ENCODE measurements around the gene ANXA5. TPM values are rescaled to one million over a fixed set of nuclear protein-coding genes. Genes with fewer than 3 reads are reported as not detected.

ANXA5 gene
- total RNA-seq (10 to 100 TPM; 70.7 to 77.0 TPM), polyA plus RNA-seq (100 to 1,000 TPM; 202 to 316 TPM)

DNA sequence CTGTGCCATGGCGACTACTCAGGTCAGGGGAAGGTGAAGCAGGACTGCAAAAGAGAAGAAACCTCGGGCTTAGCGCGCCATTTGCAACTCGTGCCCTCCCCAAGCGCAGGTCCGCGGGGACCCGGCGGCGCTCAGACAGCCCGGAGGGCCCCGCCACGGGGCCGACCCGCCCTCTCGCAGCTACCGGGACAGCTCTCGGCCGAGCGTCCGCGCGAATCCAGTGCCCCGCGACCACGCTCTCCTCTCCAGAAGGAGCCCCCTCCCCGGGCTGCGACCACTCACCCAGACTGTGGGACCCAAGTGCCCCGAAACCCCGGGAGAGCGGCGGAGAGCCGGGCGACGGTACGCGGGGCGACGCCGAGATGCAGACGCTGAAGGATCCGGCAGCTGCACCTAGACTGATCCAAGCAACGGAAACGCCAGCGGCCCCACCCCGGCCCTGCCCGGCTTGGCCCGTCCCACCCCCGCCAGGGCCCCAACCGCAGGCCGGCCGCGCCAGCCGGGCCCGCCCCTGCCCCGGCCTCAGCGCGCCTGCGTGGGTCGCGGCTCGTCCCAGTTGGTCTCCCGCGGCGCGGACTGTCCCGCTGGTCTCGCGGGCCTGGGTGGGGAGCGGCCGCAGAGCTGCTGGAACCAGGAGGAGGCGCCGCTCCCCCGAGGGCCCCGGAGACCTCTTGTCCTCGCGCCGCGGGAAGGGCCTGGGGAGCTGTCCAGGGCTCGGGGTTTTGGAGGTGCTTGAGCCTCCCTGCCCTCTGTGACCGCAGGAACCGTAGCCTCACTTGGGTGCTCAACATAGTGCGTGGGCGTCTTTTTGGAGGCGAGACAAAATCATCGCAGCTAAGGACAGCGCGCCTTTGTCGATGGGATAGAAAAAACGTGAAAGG lies at the start of gene ANXA5:
Gene ANXA5 (minus strand): TSS at position 400 of the 881 bp plus-strand sequence. CDS start 391 bp downstream, at position 9.
- Mint-ChIP-seq H3K27me3 (peaks cover 0 to 1% of the 10 kb centered on the region in 2 donors), H3K4me1 (peaks cover 29 to 37% (median 31%) of the 10 kb centered on the region in 4 donors), H3K4me3 (peak within 1 kb of the TSS; percentile 97 to 100 (median 99)), H3K36me3 (peaks cover 0 to 11% of the 10 kb centered on the region in 2 donors), H3K27ac (peak within 1 kb of the TSS; percentile 89 to 99 (median 96)), H3K9me3 (no peaks in the 10 kb centered on the region)
- ChIA-PET CTCF (ENCODE audit: partially characterized antibody) (interaction anchor here (0.7 to 1.1 kb wide), 3 partner anchors 28 to 105 kb away, joined by 3 read pairs; no protein-coding TSS in a partner anchor), POLR2A (ENCODE audit: partially characterized antibody) (interaction anchor here (1.0 to 1.9 kb wide), 7 partner anchors 11 to 1036 kb away, joined by 3 to 15 read pairs (median 5); partner anchors contain the start of genes BBS12 and EXOSC9)
- no peaks in the 10 kb centered on the region for H3K9me3 ChIP-seq (ENCODE audit: control insufficient read depth in 1 of 2, low read length in 2 of 2)
- intact Hi-C loops (cut with micrococcal nuclease): loop anchor here (1.0 to 5.0 kb wide), 3 partner anchors 29 to 125 kb away; partner anchors contain the start of genes CCNA2 and EXOSC9
- no peaks in the 10 kb centered on the region for H3K36me3 ChIP-seq (ENCODE audit: insufficient read depth, low read length)
- peaks cover 21% of the 10 kb centered on the region for H3K4me1 ChIP-seq (ENCODE audit: insufficient read depth, low read length)
- peak within 1 kb of the TSS; percentile 78 to 80 for H3K4me3 ChIP-seq (ENCODE audit: low read length in 2 of 2)
- peak within 1 kb of the TSS; percentile 55 for H3K27ac ChIP-seq (ENCODE audit: low read depth, low read length)
- no peaks in the 10 kb centered on the region for H3K27me3 ChIP-seq (ENCODE audit: insufficient read depth, low read length)
- DNase-seq: peak; percentile 62 to 72 (median 70)

DNA sequence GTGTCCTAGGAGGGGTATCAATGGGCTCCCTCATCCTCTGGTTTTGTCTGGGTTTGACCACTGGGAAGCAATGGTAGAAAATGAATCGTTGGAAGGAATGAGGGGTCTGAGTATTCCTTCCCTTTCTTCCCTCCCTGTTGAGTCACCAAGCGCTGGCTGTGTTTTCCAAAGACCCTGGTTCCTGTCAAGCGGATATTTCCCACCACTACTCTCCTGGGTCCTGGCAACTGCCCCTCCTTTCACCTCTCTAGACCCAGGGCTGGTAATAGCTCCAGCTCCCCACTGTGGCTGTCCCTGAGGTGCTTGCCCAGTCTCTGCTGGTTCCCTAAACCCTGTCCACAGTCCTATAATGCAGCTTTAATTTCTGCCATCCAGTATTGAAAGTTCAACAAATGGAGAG lies 46.0 kb upstream of the ANXA5 start:
- ChIA-PET POLR2A (ENCODE audit: partially characterized antibody) (no interaction called here), CTCF (ENCODE audit: partially characterized antibody) (interaction anchor here (0.8 kb wide), 1 partner anchor 11 kb away, joined by 3 read pairs; no protein-coding TSS in a partner anchor)
- Histone ChIP-seq H3K36me3 (ENCODE audit: insufficient read depth, low read length) (no peaks in the 10 kb centered on the region), H3K27ac (ENCODE audit: low read depth, low read length) (no peak overlapping the region), H3K4me1 (ENCODE audit: insufficient read depth, low read length) (no peaks in the 10 kb centered on the region), H3K9me3 (ENCODE audit: control insufficient read depth in 1 of 2, low read length in 2 of 2) (no peaks in the 10 kb centered on the region), H3K4me3 (ENCODE audit: low read length in 2 of 2) (no peak overlapping the region), H3K27me3 (ENCODE audit: insufficient read depth, low read length) (no peaks in the 10 kb centered on the region)
- H3K9me3 Mint-ChIP-seq: peaks cover 0 to 8% (median 0%) of the 10 kb centered on the region in 8 donors
- H3K27ac Mint-ChIP-seq: peak overlapping the region in 1 of 7 donors; percentile 13
- H3K4me1 Mint-ChIP-seq: no peaks in the 10 kb centered on the region
- intact Hi-C loops (cut with micrococcal nuclease): no loop called here
- peaks cover 0 to 1% of the 10 kb centered on the region in 2 donors for H3K27me3 Mint-ChIP-seq
- no peak overlapping the region for H3K4me3 Mint-ChIP-seq
- no peaks in the 10 kb centered on the region for H3K36me3 Mint-ChIP-seq
- DNase-seq: no peak

DNA sequence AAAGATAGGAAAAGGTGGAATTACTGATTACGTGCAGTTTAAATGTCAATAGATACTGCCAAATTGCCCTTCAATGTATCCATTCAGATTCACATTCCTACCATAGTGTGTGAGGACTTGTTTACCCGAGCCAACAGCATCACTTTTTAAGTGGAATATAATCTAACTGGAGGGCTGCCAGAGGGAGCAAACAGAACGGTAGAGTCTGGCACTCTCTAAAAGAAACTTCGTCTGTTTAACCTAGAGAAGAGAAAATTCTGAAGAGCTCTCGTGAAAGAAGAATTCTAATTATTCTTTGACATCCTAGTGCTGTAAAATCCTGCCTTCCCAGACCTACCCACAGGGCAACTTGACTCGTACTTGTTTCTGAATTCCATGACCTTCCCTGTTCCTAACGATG lies 45.0 kb upstream of the ANXA5 start:
- Mint-ChIP-seq H3K27me3 (peaks cover 1 to 2% of the 10 kb centered on the region in 2 donors), H3K4me3 (no peak overlapping the region), H3K9me3 (peaks cover 0 to 8% (median 0%) of the 10 kb centered on the region in 8 donors), H3K27ac (no peak overlapping the region), H3K36me3 (no peaks in the 10 kb centered on the region), H3K4me1 (no peaks in the 10 kb centered on the region)
- H3K9me3 ChIP-seq (ENCODE audit: control insufficient read depth in 1 of 2, low read length in 2 of 2): no peaks in the 10 kb centered on the region
- H3K4me1 ChIP-seq (ENCODE audit: insufficient read depth, low read length): no peaks in the 10 kb centered on the region
- no peak overlapping the region for H3K4me3 ChIP-seq (ENCODE audit: low read length in 2 of 2)
- ChIA-PET POLR2A (ENCODE audit: partially characterized antibody) (no interaction called here), CTCF (ENCODE audit: partially characterized antibody) (interaction anchor here (0.7 to 0.8 kb wide), 2 partner anchors 10 to 17 kb away, joined by 3 read pairs; no protein-coding TSS in a partner anchor)
- H3K36me3 ChIP-seq (ENCODE audit: insufficient read depth, low read length): no peaks in the 10 kb centered on the region
- no peaks in the 10 kb centered on the region for H3K27me3 ChIP-seq (ENCODE audit: insufficient read depth, low read length)
- H3K27ac ChIP-seq (ENCODE audit: low read depth, low read length): no peak overlapping the region
- intact Hi-C loops (cut with micrococcal nuclease): no loop called here
- DNase-seq: no peak

DNA sequence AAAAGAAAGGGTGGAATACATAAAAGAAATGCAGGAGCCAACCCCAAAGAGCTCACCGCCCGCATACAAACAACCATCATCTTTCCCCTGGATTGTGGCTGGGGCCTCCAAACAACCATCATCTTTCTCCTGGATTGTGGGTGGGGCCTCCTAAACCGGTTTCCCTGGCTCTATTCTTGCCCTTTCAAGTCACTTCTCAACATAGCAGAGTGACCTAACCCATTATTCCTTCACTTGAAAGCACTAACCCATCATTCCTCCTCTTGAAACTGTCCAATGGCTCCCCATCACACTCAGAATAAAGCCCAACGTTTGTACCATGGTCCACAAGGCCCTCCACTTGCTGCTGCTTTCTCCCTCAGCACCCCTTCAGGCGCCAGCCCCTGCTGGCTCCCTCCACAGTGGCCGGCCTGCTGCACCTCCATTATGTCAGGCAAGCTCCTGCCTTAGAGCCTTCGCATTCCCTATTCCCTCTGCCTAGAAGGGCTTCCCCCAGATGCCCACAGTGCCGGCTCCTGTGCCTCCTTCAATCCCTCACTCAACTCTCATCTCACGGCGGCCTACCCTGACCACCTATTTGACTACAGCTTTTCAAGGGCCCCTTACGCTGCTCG lies 44.1 kb upstream of the ANXA5 start:
- H3K27me3 ChIP-seq (ENCODE audit: insufficient read depth, low read length): no peaks in the 10 kb centered on the region
- CTCF ChIA-PET (ENCODE audit: partially characterized antibody): interaction anchor here (0.7 kb wide), 1 partner anchor 16 kb away, joined by 3 read pairs; no protein-coding TSS in a partner anchor
- Mint-ChIP-seq H3K4me3 (no peak overlapping the region), H3K9me3 (peaks cover 0 to 5% (median 0%) of the 10 kb centered on the region in 8 donors), H3K27me3 (peaks cover 1 to 2% of the 10 kb centered on the region in 2 donors), H3K36me3 (no peaks in the 10 kb centered on the region), H3K4me1 (no peaks in the 10 kb centered on the region), H3K27ac (no peak overlapping the region)
- no peaks in the 10 kb centered on the region for H3K36me3 ChIP-seq (ENCODE audit: insufficient read depth, low read length)
- DNase-seq: no peak
- no peaks in the 10 kb centered on the region for H3K9me3 ChIP-seq (ENCODE audit: control insufficient read depth in 1 of 2, low read length in 2 of 2)
- POLR2A ChIA-PET (ENCODE audit: partially characterized antibody): no interaction called here
- intact Hi-C loops (cut with micrococcal nuclease): no loop called here
- no peak overlapping the region for H3K4me3 ChIP-seq (ENCODE audit: low read length in 2 of 2)
- H3K27ac ChIP-seq (ENCODE audit: low read depth, low read length): no peak overlapping the region
- no peaks in the 10 kb centered on the region for H3K4me1 ChIP-seq (ENCODE audit: insufficient read depth, low read length)

DNA sequence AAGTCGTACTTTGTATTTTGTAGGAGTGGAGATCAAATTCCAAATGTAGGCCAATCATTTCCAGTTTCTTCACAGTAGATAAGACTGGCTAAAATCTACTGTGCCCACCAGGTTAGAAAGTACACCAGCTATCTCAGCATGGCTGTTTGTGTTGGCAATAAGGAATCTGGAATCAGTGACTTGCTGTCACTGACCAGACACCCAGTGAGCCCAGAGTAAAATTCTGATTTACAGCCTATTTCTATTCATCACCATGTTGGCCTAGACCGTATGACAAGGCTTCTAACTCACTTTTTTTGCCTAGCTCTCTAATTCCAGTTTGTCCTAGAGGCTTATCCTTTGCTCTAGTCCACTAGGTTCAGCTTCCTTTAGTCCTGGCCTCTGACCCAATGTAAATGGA lies 42.8 kb upstream of the ANXA5 start:
- peaks cover 1 to 5% of the 10 kb centered on the region in 2 donors for H3K27me3 Mint-ChIP-seq
- Histone ChIP-seq H3K4me1 (ENCODE audit: insufficient read depth, low read length) (no peaks in the 10 kb centered on the region), H3K27ac (ENCODE audit: low read depth, low read length) (no peak overlapping the region), H3K36me3 (ENCODE audit: insufficient read depth, low read length) (no peaks in the 10 kb centered on the region), H3K27me3 (ENCODE audit: insufficient read depth, low read length) (no peaks in the 10 kb centered on the region), H3K4me3 (ENCODE audit: low read length in 2 of 2) (no peak overlapping the region), H3K9me3 (ENCODE audit: control insufficient read depth in 1 of 2, low read length in 2 of 2) (no peaks in the 10 kb centered on the region)
- intact Hi-C loops (cut with micrococcal nuclease): no loop called here
- no peak overlapping the region for H3K27ac Mint-ChIP-seq
- no peaks in the 10 kb centered on the region for H3K4me1 Mint-ChIP-seq
- no peaks in the 10 kb centered on the region for H3K9me3 Mint-ChIP-seq
- ChIA-PET POLR2A (ENCODE audit: partially characterized antibody) (interaction anchor here (0.6 kb wide), 1 partner anchor 255 kb away, joined by 3 read pairs; no protein-coding TSS in a partner anchor), CTCF (ENCODE audit: partially characterized antibody) (no interaction called here)
- DNase-seq: no peak
- no peak overlapping the region for H3K4me3 Mint-ChIP-seq
- H3K36me3 Mint-ChIP-seq: no peaks in the 10 kb centered on the region

DNA sequence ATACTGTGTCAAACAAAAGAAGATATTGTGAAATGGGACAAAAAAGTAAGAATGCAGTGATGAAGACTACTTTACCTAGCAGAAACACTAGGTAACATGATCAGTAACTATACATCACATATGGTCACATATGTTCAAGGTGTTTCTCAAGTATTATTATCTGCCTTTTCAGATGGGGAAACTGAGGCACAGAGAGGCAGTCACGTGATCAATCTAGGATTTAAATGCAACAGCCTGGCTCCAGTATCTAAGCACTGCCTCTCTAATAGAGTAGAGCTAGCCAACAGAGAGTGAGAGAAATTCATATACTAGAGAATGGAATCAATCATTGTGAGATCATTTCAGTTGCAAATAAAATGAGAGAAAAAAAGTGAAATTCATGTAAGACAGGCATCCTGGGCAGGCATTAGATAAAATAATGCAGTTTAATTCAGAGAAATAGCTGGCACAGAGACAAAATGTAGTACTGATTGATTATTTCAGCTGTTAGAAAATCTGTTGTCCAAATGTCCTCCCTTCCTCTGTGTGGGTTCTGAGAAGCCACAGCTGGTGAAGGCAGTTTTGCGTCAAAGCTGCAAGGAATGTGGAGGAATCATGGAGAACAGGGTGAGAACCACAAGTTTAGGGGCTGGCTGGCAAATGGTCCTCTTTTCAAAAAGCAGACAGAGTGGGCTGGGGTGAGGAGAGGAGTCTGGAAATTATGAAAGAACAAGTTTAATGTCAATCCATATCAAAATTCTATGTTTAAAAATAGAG lies 42.2 kb upstream of the ANXA5 start:
- no peaks in the 10 kb centered on the region for H3K4me1 Mint-ChIP-seq
- no peak overlapping the region for H3K4me3 Mint-ChIP-seq
- H3K9me3 Mint-ChIP-seq: no peaks in the 10 kb centered on the region
- ChIA-PET POLR2A (ENCODE audit: partially characterized antibody) (no interaction called here), CTCF (ENCODE audit: partially characterized antibody) (no interaction called here)
- H3K27me3 Mint-ChIP-seq: peaks cover 1 to 5% of the 10 kb centered on the region in 2 donors
- H3K36me3 Mint-ChIP-seq: no peaks in the 10 kb centered on the region
- Histone ChIP-seq H3K4me3 (ENCODE audit: low read length in 2 of 2) (no peak overlapping the region), H3K4me1 (ENCODE audit: insufficient read depth, low read length) (no peaks in the 10 kb centered on the region), H3K36me3 (ENCODE audit: insufficient read depth, low read length) (no peaks in the 10 kb centered on the region), H3K27me3 (ENCODE audit: insufficient read depth, low read length) (no peaks in the 10 kb centered on the region), H3K9me3 (ENCODE audit: control insufficient read depth in 1 of 2, low read length in 2 of 2) (no peaks in the 10 kb centered on the region), H3K27ac (ENCODE audit: low read depth, low read length) (no peak overlapping the region)
- DNase-seq: no peak
- intact Hi-C loops (cut with micrococcal nuclease): no loop called here
- H3K27ac Mint-ChIP-seq: no peak overlapping the region

Measured in CD4-positive, alpha-beta memory T cell (primary cell).